C4-2B (cell line): ENCODE data around the gene COTL1.

Experiments used
- ZFX ChIP-seq: fragments of 450-650 bp; IDR thresholded peaks from 2 replicates; pipeline ENCODE4 v1.6.1; 2017
- TF ChIP-seq, protein P1 (sequence below): fragments of 450-650 bp; conservative IDR thresholded peaks from 2 replicates; pipeline ENCODE4 v1.5.1; 2017; ENCODE audit warnings: mild to moderate bottlenecking

DNA sequence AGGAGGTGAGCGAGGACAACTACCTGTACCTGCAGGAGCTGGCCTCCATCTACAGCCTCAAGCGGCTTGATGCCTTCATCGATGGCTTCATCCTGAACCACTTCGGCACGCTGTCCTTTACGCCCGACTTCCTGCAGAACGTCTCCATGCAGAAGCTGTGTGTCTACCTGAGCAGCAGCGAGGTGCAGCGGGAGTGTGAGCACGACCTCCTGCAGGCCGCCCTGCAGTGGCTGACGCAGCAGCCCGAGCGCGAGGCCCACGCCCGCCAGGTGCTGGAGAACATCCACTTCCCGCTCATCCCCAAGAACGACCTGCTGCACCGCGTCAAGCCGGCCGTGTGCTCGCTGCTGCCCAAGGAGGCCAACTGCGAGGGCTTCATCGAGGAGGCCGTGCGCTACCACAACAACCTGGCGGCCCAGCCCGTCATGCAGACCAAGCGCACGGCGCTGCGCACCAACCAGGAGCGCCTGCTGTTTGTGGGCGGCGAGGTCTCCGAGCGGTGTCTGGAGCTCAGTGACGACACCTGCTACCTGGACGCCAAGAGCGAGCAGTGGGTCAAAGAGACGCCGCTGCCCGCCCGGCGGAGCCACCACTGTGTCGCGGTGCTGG is 39.5 kb upstream of the COTL1 start:
- TF ChIP-seq, protein P1, sequence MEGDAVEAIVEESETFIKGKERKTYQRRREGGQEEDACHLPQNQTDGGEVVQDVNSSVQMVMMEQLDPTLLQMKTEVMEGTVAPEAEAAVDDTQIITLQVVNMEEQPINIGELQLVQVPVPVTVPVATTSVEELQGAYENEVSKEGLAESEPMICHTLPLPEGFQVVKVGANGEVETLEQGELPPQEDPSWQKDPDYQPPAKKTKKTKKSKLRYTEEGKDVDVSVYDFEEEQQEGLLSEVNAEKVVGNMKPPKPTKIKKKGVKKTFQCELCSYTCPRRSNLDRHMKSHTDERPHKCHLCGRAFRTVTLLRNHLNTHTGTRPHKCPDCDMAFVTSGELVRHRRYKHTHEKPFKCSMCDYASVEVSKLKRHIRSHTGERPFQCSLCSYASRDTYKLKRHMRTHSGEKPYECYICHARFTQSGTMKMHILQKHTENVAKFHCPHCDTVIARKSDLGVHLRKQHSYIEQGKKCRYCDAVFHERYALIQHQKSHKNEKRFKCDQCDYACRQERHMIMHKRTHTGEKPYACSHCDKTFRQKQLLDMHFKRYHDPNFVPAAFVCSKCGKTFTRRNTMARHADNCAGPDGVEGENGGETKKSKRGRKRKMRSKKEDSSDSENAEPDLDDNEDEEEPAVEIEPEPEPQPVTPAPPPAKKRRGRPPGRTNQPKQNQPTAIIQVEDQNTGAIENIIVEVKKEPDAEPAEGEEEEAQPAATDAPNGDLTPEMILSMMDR, result no peak
- no peak for TF ChIP-seq ZFX
